LNCaP clone FGC (cell line): ENCODE data around the gene TMEM245.

Experiments used
- DNase-seq: peaks from one replicate; pipeline ENCODE4 v3.0.0-alpha.2; 2011; ENCODE audit warnings: low read depth
- H3K4me3 ChIP-seq: 2 replicates; pipeline ENCODE4 v1.5.1; 2011; ENCODE audit warnings: mild to moderate bottlenecking, low read depth, low read length, control low read depth
- CTCF ChIP-seq: IDR thresholded peaks from 2 replicates; pipeline ENCODE4 v1.5.1; 2012; ENCODE audit warnings: mild to moderate bottlenecking; ENCODE audit not compliant: control insufficient read depth, insufficient read depth; ENCODE audit errors: extremely low read depth

TMEM245 gene

GRCh38 chr9:109005678-109006077 is 114.1 kb downstream of the TMEM245 start:
- TF ChIP-seq CTCF = no peak

GRCh38 chr9:109003116-109003515 is 116.6 kb downstream of the TMEM245 start:
- no peak for DNase-seq

More at GRCh38 chr9:109005678-109006077, 114.1 kb downstream of the TMEM245 start:
- DNase-seq = no peak
- no peak overlapping the region for H3K4me3 ChIP-seq

GRCh38 chr9:109002141-109002540 is 117.6 kb downstream of the TMEM245 start:
- no peak for DNase-seq
- TF ChIP-seq CTCF = no peak
- H3K4me3 ChIP-seq = no peak overlapping the region

More at GRCh38 chr9:109003116-109003515, 116.6 kb downstream of the TMEM245 start:
- no peak overlapping the region for H3K4me3 ChIP-seq
- no peak for TF ChIP-seq CTCF

- DNase-seq = no peak
- TF ChIP-seq CTCF = no peak
- H3K4me3 ChIP-seq = no peak overlapping the region
Observed at GRCh38 chr9:109001275-109001676, 118.5 kb downstream of the TMEM245 start.

DNA sequence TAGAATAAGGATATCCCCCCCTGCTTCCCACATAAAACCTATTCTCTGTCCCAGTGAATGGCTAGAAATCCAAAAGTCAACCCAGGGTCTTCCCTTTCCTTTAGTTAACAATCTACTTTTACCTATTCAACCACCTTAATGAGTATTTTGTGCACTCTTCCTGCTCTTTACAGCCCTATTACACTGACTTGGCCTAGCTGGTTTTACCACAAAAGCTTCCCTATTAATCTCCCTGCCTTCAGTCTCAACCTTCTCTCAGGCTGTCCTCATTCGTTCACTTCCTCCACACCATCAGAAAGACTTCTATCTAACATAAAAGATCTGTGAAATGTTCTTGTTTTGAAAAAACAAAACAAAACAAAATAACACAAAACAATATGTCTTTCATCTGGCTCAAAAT is 122.6 kb downstream of the TMEM245 start:
- no peak overlapping the region for H3K4me3 ChIP-seq
- DNase-seq = no peak
- TF ChIP-seq CTCF = no peak

DNA sequence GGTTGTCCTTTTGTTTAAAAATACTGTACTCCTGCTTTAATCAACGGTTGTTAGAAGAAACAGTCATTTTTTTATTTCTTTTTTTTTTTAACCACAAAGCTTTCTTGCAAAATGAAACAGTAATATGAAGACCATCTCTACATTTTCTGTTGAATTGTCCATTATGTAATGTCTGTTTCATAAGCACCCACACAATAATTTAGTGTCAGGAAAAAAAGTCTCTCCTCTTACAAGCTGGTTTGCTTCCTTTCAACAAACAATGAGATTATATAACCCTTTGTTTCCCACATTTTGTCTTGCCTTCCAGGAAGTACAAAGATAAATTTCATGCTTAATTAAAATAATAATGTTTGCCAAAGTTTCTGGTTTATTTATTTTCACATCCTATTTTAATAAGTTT is 123.1 kb downstream of the TMEM245 start:
- no peak overlapping the region for H3K4me3 ChIP-seq
- TF ChIP-seq CTCF = no peak
- DNase-seq = no peak

DNA sequence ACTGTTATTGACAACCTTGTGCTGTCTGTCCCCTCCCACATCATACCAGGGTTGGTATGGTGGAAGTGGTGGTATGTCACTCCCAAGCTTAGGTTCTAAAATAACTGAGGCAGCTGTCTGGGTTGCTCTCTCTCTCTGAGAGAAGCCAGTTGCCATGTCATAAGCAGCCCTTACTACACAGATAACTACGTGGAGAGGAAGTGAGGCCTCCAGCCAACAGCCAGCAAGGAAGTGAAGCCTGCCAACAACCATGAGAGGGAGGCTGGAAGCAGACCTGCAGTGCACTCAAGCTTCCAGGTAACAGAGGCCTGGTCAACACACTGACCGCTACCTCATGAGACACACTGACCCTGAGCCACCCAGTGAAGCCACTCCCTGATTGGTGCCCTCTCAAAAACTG is 125.1 kb downstream of the TMEM245 start:
- H3K4me3 ChIP-seq = no peak overlapping the region
- no peak for DNase-seq
- TF ChIP-seq CTCF = no peak
